IMR-90 (cell line): ENCODE results near the gene EIF4G3. TPM values are rescaled to one million over a fixed set of nuclear protein-coding genes. Genes with fewer than 3 reads are reported as not detected.

Experiments
- ATAC-seq: fragments of 200-7000 bp; cut with Tn5 transposase; 2 replicates; pipeline ENCODE4 v1.9.1; 2020; ENCODE audit warnings: low read depth, mild to moderate bottlenecking, moderate library complexity
- BruUV-seq: library from RNA; stranded (reverse); fragments of 400-500 nt; replicated peaks from 2 replicates; lab custom pipeline; 2021; lab: Mats Ljungman, UMichigan
- CTCF ChIA-PET: fragments of 300-600 bp; formaldehyde crosslinking; extraction: SDS; loops from one replicate; lab custom pipeline; 2021; ENCODE audit warnings: antibody characterized with exemption; lab: Yijun Ruan, JAX
- POLR2A ChIA-PET: fragments of 300-600 bp; sonication (Branson Sonifier 250); formaldehyde crosslinking; loops from one replicate; lab custom pipeline; 2022; ENCODE audit warnings: antibody characterized with exemption; ENCODE audit not compliant: unreplicated experiment; lab: Charles Lee
- DNase-seq: peaks from one replicate; pipeline ENCODE4 v3.0.0; 2013
- H2AFZ ChIP-seq: replicated peaks from 2 replicates; pipeline ENCODE3; 2013; ENCODE audit warnings: low read length, mild to moderate bottlenecking; ENCODE audit not compliant: poor library complexity
- H2AK5ac ChIP-seq: 2 replicates; pipeline ENCODE4 v1.6.1; 2013; ENCODE audit warnings: low read depth, low read length, inconsistent platforms
- H2AK9ac ChIP-seq: replicated peaks from 2 replicates; pipeline ENCODE3; 2013; ENCODE audit warnings: mild to moderate bottlenecking, low read depth, low read length, moderate library complexity; ENCODE audit not compliant: poor library complexity
- H2BK120ac ChIP-seq: 2 replicates; pipeline ENCODE4 v1.6.1; 2013; ENCODE audit warnings: low read depth, low read length, inconsistent platforms
- H2BK15ac ChIP-seq: 3 replicates; pipeline ENCODE4 v1.6.1; 2013; ENCODE audit warnings: low read depth, low read length, inconsistent platforms
- H2BK20ac ChIP-seq: 2 replicates; pipeline ENCODE4 v1.6.1; 2013; ENCODE audit warnings: low read depth, mild to moderate bottlenecking, inconsistent platforms, low read length, moderate library complexity
- H2BK5ac ChIP-seq: 2 replicates; pipeline ENCODE4 v1.6.1; 2013; ENCODE audit warnings: mild to moderate bottlenecking, low read depth, low read length, inconsistent platforms; ENCODE audit not compliant: poor library complexity, severe bottlenecking
- H3K14ac ChIP-seq: replicated peaks from 2 replicates; pipeline ENCODE4 v1.6.1; 2013; ENCODE audit warnings: low read depth, low read length, inconsistent platforms
- H3K18ac ChIP-seq: 2 replicates; pipeline ENCODE4 v1.6.1; 2013; ENCODE audit warnings: low read depth, low read length, control low read depth
- H3K23ac ChIP-seq: 2 replicates; pipeline ENCODE4 v1.6.1; 2013; ENCODE audit warnings: low read depth, low read length, inconsistent platforms
- H3K27ac ChIP-seq: 2 replicates; pipeline ENCODE4 v1.5.1; 2013; ENCODE audit warnings: mild to moderate bottlenecking, control low read depth, low read length; ENCODE audit not compliant: insufficient read depth
- H3K27me3 ChIP-seq: 2 replicates; pipeline ENCODE4 v1.6.1; 2013; ENCODE audit warnings: low read length; ENCODE audit not compliant: control insufficient read depth, insufficient read depth
- H3K36me3 ChIP-seq: 2 replicates; pipeline ENCODE4 v1.6.1; 2013; ENCODE audit warnings: low read length, mixed read lengths; ENCODE audit not compliant: control insufficient read depth, insufficient read depth
- H3K4ac ChIP-seq: 2 replicates; pipeline ENCODE4 v1.6.1; 2013; ENCODE audit warnings: low read depth, low read length, inconsistent platforms
- H3K4me1 ChIP-seq: 2 replicates; pipeline ENCODE4 v1.6.1; 2013; ENCODE audit warnings: low read length, mixed read lengths; ENCODE audit not compliant: control insufficient read depth, insufficient read depth
- H3K4me2 ChIP-seq: 2 replicates; pipeline ENCODE4 v1.6.1; 2013; ENCODE audit warnings: low read depth, mild to moderate bottlenecking, control low read depth, low read length, moderate library complexity
- H3K4me3 ChIP-seq: 2 replicates; pipeline ENCODE4 v1.5.1; 2013; ENCODE audit warnings: low read depth, mild to moderate bottlenecking, control low read depth, low read length, moderate library complexity; ENCODE audit not compliant: insufficient read depth
- H3K56ac ChIP-seq: 2 replicates; pipeline ENCODE4 v1.6.1; 2013; ENCODE audit warnings: low read length, inconsistent platforms; ENCODE audit not compliant: insufficient read depth; ENCODE audit errors: extremely low read depth
- H3K79me1 ChIP-seq, 2 experiments: 2 replicates each; pipeline ENCODE4 v1.6.1; 2013; ENCODE audit warnings: low read length in 2 of 2, inconsistent platforms in 1 of 2, low read depth in 1 of 2
- H3K9ac ChIP-seq: 2 replicates; pipeline ENCODE4 v1.6.1; 2013; ENCODE audit warnings: low read depth, low read length, control low read depth
- H3K9me1 ChIP-seq: 2 replicates; pipeline ENCODE4 v1.6.1; 2013; ENCODE audit warnings: low read length, inconsistent platforms; ENCODE audit not compliant: insufficient read depth
- H3K9me3 ChIP-seq: 2 replicates; pipeline ENCODE4 v1.6.1; 2013; ENCODE audit warnings: low read length; ENCODE audit not compliant: control insufficient read depth, insufficient read depth
- H4K20me1 ChIP-seq: 2 replicates; pipeline ENCODE4 v1.6.1; 2013; ENCODE audit warnings: low read length, inconsistent platforms; ENCODE audit not compliant: insufficient read depth
- H4K5ac ChIP-seq: 2 replicates; pipeline ENCODE4 v1.6.1; 2013; ENCODE audit warnings: mild to moderate bottlenecking, low read depth, low read length, control low read depth
- H4K8ac ChIP-seq, 2 experiments: 2 replicates each; pipeline ENCODE4 v1.6.1; 2013; ENCODE audit warnings: low read depth in 2 of 2, low read length in 2 of 2, control low read depth in 1 of 2, inconsistent platforms in 1 of 2
- H4K91ac ChIP-seq: 2 replicates; pipeline ENCODE4 v1.6.1; 2013; ENCODE audit warnings: low read depth, low read length, inconsistent platforms; ENCODE audit not compliant: insufficient read depth
- BHLHE40 ChIP-seq: fragments of 150-350 bp; IDR thresholded peaks from 2 replicates; pipeline ENCODE4 v1.6.1; 2016; ENCODE audit warnings: mild to moderate bottlenecking, low read depth, low read length
- CEBPB ChIP-seq: IDR thresholded peaks from 2 replicates; pipeline ENCODE4 v1.6.1; 2012; ENCODE audit warnings: low read depth, low read length, improper control_type of control experiment
- CHD1 ChIP-seq: IDR thresholded peaks from 2 replicates; pipeline ENCODE4 v1.6.1; 2012; ENCODE audit warnings: low read depth, low read length, improper control_type of control experiment
- CTCF ChIP-seq: conservative IDR thresholded peaks from 2 replicates; pipeline ENCODE4 v1.5.1; 2012; ENCODE audit warnings: mild to moderate bottlenecking, low read depth, low read length, improper control_type of control experiment
- FOS ChIP-seq: fragments of 150-350 bp; IDR thresholded peaks from 2 replicates; pipeline ENCODE4 v1.6.1; 2016; ENCODE audit warnings: low read depth, low read length
- MAZ ChIP-seq: IDR thresholded peaks from 2 replicates; pipeline ENCODE4 v1.6.1; 2012; ENCODE audit warnings: low read depth, mild to moderate bottlenecking, low read length, improper control_type of control experiment, moderate library complexity, borderline replicate concordance
- MXI1 ChIP-seq: IDR thresholded peaks from 2 replicates; pipeline ENCODE4 v1.6.1; 2012; ENCODE audit warnings: low read depth, mild to moderate bottlenecking, low read length, moderate library complexity, borderline replicate concordance
- NFE2L2 ChIP-seq: fragments of 150-350 bp; IDR thresholded peaks from 2 replicates; pipeline ENCODE4 v1.6.1; 2016; ENCODE audit warnings: low read depth, mild to moderate bottlenecking, low read length
- POLR2A ChIP-seq: IDR thresholded peaks from 2 replicates; pipeline ENCODE4 v1.6.1; 2012; ENCODE audit warnings: mild to moderate bottlenecking, low read depth, low read length
- RAD21 ChIP-seq: IDR thresholded peaks from 2 replicates; pipeline ENCODE4 v1.6.1; 2012; ENCODE audit warnings: low read length, improper control_type of control experiment
- RCOR1 ChIP-seq: IDR thresholded peaks from 2 replicates; pipeline ENCODE4 v1.6.1; 2012; ENCODE audit warnings: mild to moderate bottlenecking, low read length, improper control_type of control experiment; ENCODE audit not compliant: insufficient replicate concordance
- SMC3 ChIP-seq: fragments of 150-350 bp; IDR thresholded peaks from 2 replicates; pipeline ENCODE4 v1.6.1; 2016; ENCODE audit warnings: low read depth, mild to moderate bottlenecking, antibody characterized with exemption, low read length, moderate library complexity
- USF2 ChIP-seq: fragments of 150-350 bp; IDR thresholded peaks from 2 replicates; pipeline ENCODE4 v1.6.1; 2017; ENCODE audit warnings: mild to moderate bottlenecking, antibody characterized with exemption, low read length, low read depth
- WGBS, 2 experiments: methylation state at CpG; one replicate each; pipeline versions ENCODE4 v1.1.5 to v1.1.7; 2013; ENCODE audit warnings: missing lambda C conversion rate in 2 of 2; ENCODE audit not compliant: insufficient read length in 1 of 2; ENCODE audit errors: extremely low coverage in 2 of 2; 5-methylcytosine and 5-hydroxymethylcytosine counted together
- dilution Hi-C: fragments of 300-500 bp; cut with HindIII; formaldehyde crosslinking; loops from one replicate; pipeline ENCODE4 v1.14.3; 2018; ENCODE audit warnings: low sequenced_read_pairs; ENCODE audit not compliant: unreplicated experiment
- in situ Hi-C: fragments of 300-500 bp; cut with MboI; formaldehyde crosslinking; loops from 3 replicates; pipeline ENCODE4 v1.14.3; 2019; ENCODE audit warnings: low sequenced_read_pairs, inconsistent platforms, mixed read lengths
- intact Hi-C: fragments of 100-400 bp; cut with micrococcal nuclease; formaldehyde crosslinking; loops from 2 replicates; pipeline ENCODE4 v1.10.0; 2022
- polyA plus RNA-seq, 3 experiments: library from polyadenylated mRNA; depleted of rRNA; stranded (reverse); fragments of >200 nt; gene quantifications; 2 replicates each; pipeline ENCODE4 v1.2.3, GENCODE V29; 2012; ENCODE audit warnings: low replicate concordance in 1 of 3
- total RNA-seq: library from RNA; depleted of rRNA; stranded (reverse); fragments of >200 nt; gene quantifications from 2 replicates; pipeline ENCODE4 v1.2.3, GENCODE V29; 2012

EIF4G3 gene
- total and polyA plus RNA-seq, 2 of the 4 experiments (the other 2 are of a cell fraction), result 25.8 to 49.2 TPM

- Histone ChIP-seq H3K9me1 (peaks cover 3% of the 10 kb centered on the region; the same call in 1 of the 2 replicates), H2BK120ac (no peak overlapping the region), H2AK9ac (no peak overlapping the region), H3K23ac (no peak overlapping the region), H2BK20ac (no peak overlapping the region), H3K14ac (no peak overlapping the region), H3K4me1 (peaks cover 1% of the 10 kb centered on the region; the same call in 1 of the 2 replicates), H3K9me3 (no peaks in the 10 kb centered on the region), H3K27ac (no peak overlapping the region), H3K4me2 (no peak overlapping the region), H2AFZ (no peak overlapping the region), H2BK15ac (no peak overlapping the region), H2AK5ac (no peak overlapping the region), H4K20me1 (peaks cover 10% of the 10 kb centered on the region; the same call in 1 of the 2 replicates), H3K79me1 (peaks cover 18 to 49% of the 10 kb centered on the region in 2 experiments), H3K36me3 (no peaks in the 10 kb centered on the region), H3K9ac (no peak overlapping the region), H3K18ac (no peak overlapping the region), H3K56ac (no peak overlapping the region), H3K4me3 (no peak overlapping the region), H4K91ac (no peak overlapping the region), H4K8ac (no peak overlapping the region), H3K4ac (no peak overlapping the region), H4K5ac (no peak overlapping the region), H2BK5ac (no peak overlapping the region), H3K27me3 (no peaks in the 10 kb centered on the region)
- dilution Hi-C loops (no loop called here), intact Hi-C loops (no loop called here), in situ Hi-C loops (no loop called here)
- ChIA-PET CTCF (no interaction called here), POLR2A (no interaction called here)
- ATAC-seq, result no peak
- BruUV-seq, result no TSS peak
- no CpG with 5 or more reads among the region's 2 CpGs for WGBS, 2 experiments
- TF ChIP-seq MAZ (no peak), POLR2A (no peak), FOS (no peak), CTCF (no peak), RAD21 (no peak), NFE2L2 (no peak), MXI1 (no peak), CEBPB (no peak), USF2 (no peak), BHLHE40 (no peak), CHD1 (no peak), RCOR1 (no peak), SMC3 (no peak)
- DNase-seq, result no peak
These were observed 110.8 kb downstream of the EIF4G3 start for GRCh38 chr1:21065851-21066250.
